Hepatocyte (in vitro differentiated cells): ENCODE measurements around the gene SHC3. TPM values are rescaled to one million over a fixed set of nuclear protein-coding genes. Genes with fewer than 3 reads are reported as not detected.

Experiments
- DNase-seq: peaks from one replicate; pipeline ENCODE4 v3.0.0-alpha.2; 2016; ENCODE audit warnings: low spot score
- H2AFZ ChIP-seq: fragments of 200-600 bp; sonication (generic); 2 replicates; pipeline ENCODE4 v1.6.0; 2016; ENCODE audit warnings: antibody characterized with exemption, mild to moderate bottlenecking
- H3K27ac ChIP-seq: fragments of 200-600 bp; sonication (generic); 2 replicates; pipeline ENCODE4 v1.5.1; 2016; ENCODE audit warnings: mild to moderate bottlenecking
- H3K27me3 ChIP-seq: fragments of 200-600 bp; sonication (generic); 2 replicates; pipeline ENCODE4 v1.6.1; 2016
- H3K36me3 ChIP-seq: fragments of 200-600 bp; sonication (generic); replicated peaks from 2 replicates; pipeline ENCODE4 v1.5.1; 2016; ENCODE audit warnings: low read depth; ENCODE audit not compliant: insufficient read depth
- H3K4me1 ChIP-seq: fragments of 200-600 bp; sonication (generic); 2 replicates; pipeline ENCODE4 v1.5.1; 2016; ENCODE audit warnings: mild to moderate bottlenecking, moderate library complexity; ENCODE audit not compliant: insufficient read depth
- H3K4me2 ChIP-seq: fragments of 200-600 bp; sonication (generic); 2 replicates; pipeline ENCODE4 v1.6.0; 2016
- H3K4me3 ChIP-seq: fragments of 200-600 bp; sonication (generic); 2 replicates; pipeline ENCODE4 v1.5.1; 2016; ENCODE audit warnings: mild to moderate bottlenecking
- H3K79me2 ChIP-seq: fragments of 200-600 bp; sonication (generic); 2 replicates; pipeline ENCODE4 v1.6.0; 2017; ENCODE audit warnings: mild to moderate bottlenecking
- H3K9me2 ChIP-seq: fragments of 200-600 bp; sonication (generic); replicated peaks from 2 replicates; pipeline ENCODE4 v1.6.0; 2017; ENCODE audit warnings: mild to moderate bottlenecking; ENCODE audit not compliant: insufficient read depth
- H3K9me3 ChIP-seq: fragments of 200-600 bp; sonication (generic); 2 replicates; pipeline ENCODE4 v1.5.1; 2016; ENCODE audit warnings: low read depth, mild to moderate bottlenecking
- H4K20me1 ChIP-seq: fragments of 200-600 bp; sonication (generic); 2 replicates; pipeline ENCODE4 v1.6.0; 2016; ENCODE audit warnings: mild to moderate bottlenecking; ENCODE audit not compliant: insufficient read depth, poor library complexity, severe bottlenecking
- CTCF ChIP-seq: fragments of 200-600 bp; sonication (generic); IDR thresholded peaks from 2 replicates; pipeline ENCODE4 v1.5.1; 2016; ENCODE audit warnings: antibody characterized with exemption, mild to moderate bottlenecking; ENCODE audit not compliant: poor library complexity
- EZH2 ChIP-seq: fragments of 200-600 bp; sonication (generic); IDR thresholded peaks from 2 replicates; pipeline ENCODE4 v1.6.1; 2016; ENCODE audit warnings: antibody characterized with exemption, mild to moderate bottlenecking, borderline replicate concordance
- EZH2phosphoT487 ChIP-seq: fragments of 200-600 bp; sonication (generic); IDR thresholded peaks from one replicate; pipeline ENCODE4 v1.6.1; 2018; ENCODE audit warnings: antibody characterized with exemption, mild to moderate bottlenecking, low read depth, moderate library complexity; ENCODE audit not compliant: unreplicated experiment, severe bottlenecking
- WGBS: methylation state at CpG from one replicate; pipeline ENCODE4 v1.1.6; 2016; ENCODE audit warnings: low lambda C conversion rate; ENCODE audit errors: missing lambda C conversion rate; 5-methylcytosine and 5-hydroxymethylcytosine counted together
- polyA plus RNA-seq: library from polyadenylated mRNA; unstranded; fragments of >200 nt; fragmentation: Nextera tagmentation; extraction: Ambion mirVana; gene quantifications from 2 replicates; pipeline ENCODE4 v1.2.1, GENCODE V29; 2016
- total RNA-seq: library from RNA; depleted of rRNA; stranded (reverse); fragments of >200 nt; gene quantifications from 2 replicates; pipeline ENCODE4 v1.2.3, GENCODE V29; 2014

The SHC3 gene
- total and polyA plus RNA-seq, 2 experiments from 2014 or later = 1.5 to 1.8 TPM

- 63% methylated on average over 2 of the region's 2 CpGs for WGBS
- H3K4me3 ChIP-seq = no peak overlapping the region
- peaks cover 7% of the 10 kb centered on the region for H3K4me1 ChIP-seq
- no peak overlapping the region for H3K4me2 ChIP-seq
- no peaks in the 10 kb centered on the region for H3K9me2 ChIP-seq
- no peak overlapping the region for H2AFZ ChIP-seq
- H3K27ac ChIP-seq = no peak overlapping the region
- peak; percentile 12 for DNase-seq
- peaks cover 7% of the 10 kb centered on the region for H4K20me1 ChIP-seq
- H3K79me2 ChIP-seq = peaks cover 18% of the 10 kb centered on the region
- no peaks in the 10 kb centered on the region for H3K9me3 ChIP-seq
- no peaks in the 10 kb centered on the region for H3K27me3 ChIP-seq
- TF ChIP-seq EZH2phosphoT487 (no peak), EZH2 (no peak), CTCF (no peak)
- no peaks in the 10 kb centered on the region for H3K36me3 ChIP-seq
Observed at GRCh38 chr9:89006267-89006666, 172.4 kb downstream of the SHC3 start.

- Histone ChIP-seq H3K27ac (no peak overlapping the region), H3K9me3 (no peaks in the 10 kb centered on the region), H3K4me2 (no peak overlapping the region), H3K27me3 (no peaks in the 10 kb centered on the region), H3K4me1 (peaks cover 12% of the 10 kb centered on the region), H3K4me3 (no peak overlapping the region), H3K36me3 (no peaks in the 10 kb centered on the region), H4K20me1 (peaks cover 7% of the 10 kb centered on the region), H2AFZ (no peak overlapping the region), H3K9me2 (no peaks in the 10 kb centered on the region), H3K79me2 (peaks cover 19% of the 10 kb centered on the region)
- peak; percentile 1 for DNase-seq
- 89% methylated on average over 9 of the region's 9 CpGs for WGBS
- no peak for TF ChIP-seq EZH2
- no peak for TF ChIP-seq EZH2phosphoT487
- no peak for TF ChIP-seq CTCF
Observed at GRCh38 chr9:89005323-89005722, 173.3 kb downstream of the SHC3 start.

- Histone ChIP-seq H3K9me3 (no peaks in the 10 kb centered on the region), H2AFZ (no peak overlapping the region), H3K79me2 (peaks cover 41% of the 10 kb centered on the region), H3K4me3 (no peak overlapping the region), H3K27me3 (no peaks in the 10 kb centered on the region), H3K9me2 (no peaks in the 10 kb centered on the region), H3K4me1 (peaks cover 17% of the 10 kb centered on the region), H3K27ac (no peak overlapping the region), H3K4me2 (no peak overlapping the region), H3K36me3 (no peaks in the 10 kb centered on the region), H4K20me1 (peaks cover 9% of the 10 kb centered on the region)
- no peak for DNase-seq
- TF ChIP-seq EZH2 (no peak), EZH2phosphoT487 (no peak), CTCF (no peak)
- WGBS = 89% methylated on average over 6 of the region's 6 CpGs
Observed at GRCh38 chr9:89002987-89003386, 175.6 kb downstream of the SHC3 start.
